ENCODE measurements around the gene GABPB2. TPM values are rescaled to one million over a fixed set of nuclear protein-coding genes. Genes with fewer than 3 reads are reported as not detected.
A peak's percentile ranks its signal among the peaks of the same experiment; 100 is the strongest.

The GABPB2 gene
- total RNA-seq, 4 donors from 2014 or later: 7.9 to 32.2 (median 15.8) TPM

- no peak for TF ChIP-seq CTCF (IDR thresholded peaks at IDR 0.05)
- TF ChIP-seq POLR2A (IDR thresholded peaks at IDR 0.05): no peak
- Histone ChIP-seq H3K4me1 (peaks cover 0 to 8% (median 3%) of the 10 kb centered on the region in 4 donors), H3K27ac (no peak overlapping the region), H3K9me3 (no peaks in the 10 kb centered on the region), H3K36me3 (no peaks in the 10 kb centered on the region), H3K27me3 (no peaks in the 10 kb centered on the region), H3K4me3 (no peak overlapping the region)
- DNase-seq: no peak
Observed at GRCh38 chr1:151128800-151129199, 58.2 kb downstream of the GABPB2 start.

- DNase-seq: peak; percentile 73 to 89 (median 85)
- TF ChIP-seq POLR2A (IDR thresholded peaks at IDR 0.05): no peak
- no peak for TF ChIP-seq CTCF (IDR thresholded peaks at IDR 0.05)
- Histone ChIP-seq H3K4me1 (peaks cover 0 to 8% (median 3%) of the 10 kb centered on the region in 4 donors), H3K27me3 (no peaks in the 10 kb centered on the region), H3K36me3 (peaks cover 0 to 7% (median 0%) of the 10 kb centered on the region in 3 donors), H3K27ac (peak overlapping the region in 3 of 4 donors; percentile 7 to 44 (median 27)), H3K4me3 (peak overlapping the region; percentile 25 to 46 (median 40)), H3K9me3 (no peaks in the 10 kb centered on the region)
Observed at GRCh38 chr1:151130987-151131586, 60.5 kb downstream of the GABPB2 start.

GRCh38 chr1:151131701-151132334 lies 61.3 kb downstream of the GABPB2 start:
- H3K9me3 ChIP-seq: no peaks in the 10 kb centered on the region
- peak overlapping the region in 2 of 4 donors; percentile 7 to 27 for H3K27ac ChIP-seq
- H3K4me3 ChIP-seq: peak overlapping the region; percentile 25 to 46 (median 40)
- no peak for TF ChIP-seq CTCF (IDR thresholded peaks at IDR 0.05)
- TF ChIP-seq POLR2A (IDR thresholded peaks at IDR 0.05): no peak
- H3K27me3 ChIP-seq: no peaks in the 10 kb centered on the region
- peaks cover 0 to 8% (median 3%) of the 10 kb centered on the region in 4 donors for H3K4me1 ChIP-seq
- no peak for DNase-seq
- H3K36me3 ChIP-seq: peaks cover 0 to 12% (median 0%) of the 10 kb centered on the region in 3 donors

GRCh38 chr1:151132335-151133017 lies 61.9 kb downstream of the GABPB2 start:
- H3K4me3 ChIP-seq: peak overlapping the region in 1 of 4 donors; percentile 45
- no peaks in the 10 kb centered on the region for H3K9me3 ChIP-seq
- H3K36me3 ChIP-seq: peaks cover 0 to 13% (median 0%) of the 10 kb centered on the region in 3 donors
- H3K4me1 ChIP-seq: peaks cover 0 to 8% (median 3%) of the 10 kb centered on the region in 4 donors
- no peak overlapping the region for H3K27ac ChIP-seq
- no peak for DNase-seq
- no peaks in the 10 kb centered on the region for H3K27me3 ChIP-seq
- no peak for TF ChIP-seq POLR2A (IDR thresholded peaks at IDR 0.05)
- TF ChIP-seq CTCF (IDR thresholded peaks at IDR 0.05): no peak

GRCh38 chr1:151133018-151133806 lies 62.7 kb downstream of the GABPB2 start:
- Histone ChIP-seq H3K27ac (peak overlapping the region in 1 of 4 donors; percentile 10), H3K9me3 (no peaks in the 10 kb centered on the region), H3K4me1 (peaks cover 0 to 8% (median 3%) of the 10 kb centered on the region in 4 donors), H3K4me3 (no peak overlapping the region), H3K27me3 (no peaks in the 10 kb centered on the region), H3K36me3 (peaks cover 0 to 13% (median 0%) of the 10 kb centered on the region in 3 donors)
- DNase-seq: no peak
- TF ChIP-seq POLR2A (IDR thresholded peaks at IDR 0.05) (no peak), CTCF (IDR thresholded peaks at IDR 0.05) (no peak)
